HEK293 (cell line): Measurements from ENCODE around the gene INHBB.

Experiments
- HOXA7 ChIP-seq: sonication (generic); formaldehyde crosslinking; IDR thresholded peaks from 2 replicates; pipeline ENCODE4 v1.8.1; 2022; ENCODE audit warnings: missing genetic modification reagents, borderline replicate concordance
- ZNF112 ChIP-seq: fragments of 450-650 bp; formaldehyde crosslinking; IDR thresholded peaks from 2 replicates; pipeline ENCODE4 v1.5.0; 2017; ENCODE audit warnings: missing biosample characterization, missing genetic modification characterization
- ZNF510 ChIP-seq: fragments of 450-650 bp; formaldehyde crosslinking; IDR thresholded peaks from 2 replicates; pipeline ENCODE4 v1.5.1; 2018; ENCODE audit warnings: mild to moderate bottlenecking, missing genetic modification characterization, missing biosample characterization; ENCODE audit not compliant: insufficient replicate concordance
- TF ChIP-seq, protein P1 (sequence below): fragments of 450-650 bp; formaldehyde crosslinking; IDR thresholded peaks from 2 replicates; pipeline ENCODE4 v1.5.1; 2016; ENCODE audit warnings: missing biosample characterization, missing genetic modification characterization

DNA sequence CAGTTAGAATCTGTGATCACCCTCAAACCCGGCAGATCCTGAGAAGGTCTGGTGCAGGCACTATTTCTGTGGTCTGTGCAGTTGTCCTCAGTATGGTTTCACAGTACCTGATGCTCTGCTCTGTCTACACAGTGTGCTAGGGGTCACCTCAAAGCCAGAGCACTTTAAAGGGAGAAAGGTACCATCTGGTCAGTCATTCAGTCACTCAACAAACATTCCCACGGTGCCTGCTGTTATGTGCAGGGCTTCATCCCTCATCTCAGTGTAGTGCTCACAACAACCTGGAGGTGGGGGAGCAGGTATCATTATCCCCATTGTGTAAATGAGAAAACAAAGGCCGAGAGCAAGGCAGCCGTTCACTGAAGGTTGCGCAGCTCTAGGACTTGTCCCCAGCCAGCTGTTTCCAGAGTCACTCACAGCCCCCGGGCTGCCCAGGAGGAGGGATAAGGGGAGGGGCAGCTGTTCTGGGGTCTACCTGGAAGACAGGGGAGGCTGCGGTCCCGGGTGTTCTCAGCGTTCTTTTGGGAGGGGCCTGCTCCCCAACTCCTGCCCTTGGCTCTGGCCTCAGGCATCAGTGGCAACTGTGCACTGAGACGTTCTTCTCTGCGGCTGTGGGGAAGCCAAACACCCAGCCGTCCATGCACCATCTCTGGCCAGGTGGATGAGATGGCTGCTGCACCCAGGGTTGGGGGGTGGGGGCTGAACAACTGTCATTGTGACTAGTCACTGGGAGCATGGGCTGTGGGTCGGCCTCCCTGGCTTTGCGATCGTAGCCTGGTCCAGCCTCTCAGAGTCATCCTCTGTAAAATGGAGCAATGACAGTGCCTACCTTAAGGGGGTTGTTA, 9.2 kb downstream of the INHBB start:
- TF ChIP-seq HOXA7 (no peak), ZNF510 (tag by site-specific recombination) (no peak), ZNF112 (tag by site-specific recombination) (no peak)
- TF ChIP-seq, protein P1, sequence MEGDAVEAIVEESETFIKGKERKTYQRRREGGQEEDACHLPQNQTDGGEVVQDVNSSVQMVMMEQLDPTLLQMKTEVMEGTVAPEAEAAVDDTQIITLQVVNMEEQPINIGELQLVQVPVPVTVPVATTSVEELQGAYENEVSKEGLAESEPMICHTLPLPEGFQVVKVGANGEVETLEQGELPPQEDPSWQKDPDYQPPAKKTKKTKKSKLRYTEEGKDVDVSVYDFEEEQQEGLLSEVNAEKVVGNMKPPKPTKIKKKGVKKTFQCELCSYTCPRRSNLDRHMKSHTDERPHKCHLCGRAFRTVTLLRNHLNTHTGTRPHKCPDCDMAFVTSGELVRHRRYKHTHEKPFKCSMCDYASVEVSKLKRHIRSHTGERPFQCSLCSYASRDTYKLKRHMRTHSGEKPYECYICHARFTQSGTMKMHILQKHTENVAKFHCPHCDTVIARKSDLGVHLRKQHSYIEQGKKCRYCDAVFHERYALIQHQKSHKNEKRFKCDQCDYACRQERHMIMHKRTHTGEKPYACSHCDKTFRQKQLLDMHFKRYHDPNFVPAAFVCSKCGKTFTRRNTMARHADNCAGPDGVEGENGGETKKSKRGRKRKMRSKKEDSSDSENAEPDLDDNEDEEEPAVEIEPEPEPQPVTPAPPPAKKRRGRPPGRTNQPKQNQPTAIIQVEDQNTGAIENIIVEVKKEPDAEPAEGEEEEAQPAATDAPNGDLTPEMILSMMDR (tag by site-specific recombination), result no peak
